ENCODE measurements around the gene DCDC2C.

The DCDC2C gene

DNA sequence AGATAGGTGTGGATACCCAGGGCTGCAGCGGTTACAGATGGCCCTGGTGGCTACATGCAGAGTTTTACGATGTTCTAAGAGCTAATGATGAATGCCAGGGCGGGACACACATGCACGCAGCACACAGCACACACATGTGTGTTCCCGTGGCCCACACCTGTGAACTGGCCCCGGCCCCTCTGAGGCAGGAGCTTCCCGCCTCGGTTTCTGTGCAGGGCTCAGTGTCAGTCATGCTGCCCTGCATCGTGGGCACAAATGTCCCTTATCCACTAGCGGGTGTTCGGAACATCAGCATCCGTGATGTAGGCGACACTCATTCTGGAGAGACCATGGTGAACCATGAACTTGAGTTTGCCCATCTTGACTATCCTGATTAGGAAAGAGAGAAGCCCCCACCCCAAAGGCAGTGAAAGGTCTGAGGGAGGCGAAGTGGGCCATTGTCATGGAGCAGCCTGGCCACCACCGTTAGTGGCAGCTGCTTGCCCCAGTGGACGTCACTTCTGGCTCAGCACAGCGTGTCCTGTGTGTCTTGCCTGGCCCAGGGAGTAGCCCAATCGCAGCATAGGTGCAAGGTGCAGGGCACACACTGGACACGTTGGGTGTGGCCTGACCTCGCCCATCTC lies 43.8 kb downstream of the DCDC2C start:
- no peak for DNase-seq

GRCh38 chr2:3747826-3748225 lies 44.5 kb downstream of the DCDC2C start:
- DNase-seq: no peak

DNA sequence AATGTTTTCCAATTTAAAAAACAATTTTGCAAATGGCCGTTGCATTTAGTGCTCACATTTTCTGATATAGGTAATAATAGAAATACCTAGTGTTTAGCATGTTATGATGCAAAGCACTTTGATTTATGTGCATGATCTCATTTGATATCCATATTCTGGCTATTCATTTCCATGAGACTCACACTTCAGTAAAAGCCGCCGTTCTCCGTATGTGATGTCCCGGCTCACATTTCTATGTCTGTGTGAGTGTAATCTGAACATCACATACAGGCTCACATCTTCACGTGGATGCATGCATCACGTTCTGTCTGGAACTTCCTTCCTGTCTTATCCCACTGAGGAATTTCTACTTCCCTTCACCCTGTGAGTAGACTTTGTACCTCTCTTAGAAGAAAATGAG lies 45.8 kb downstream of the DCDC2C start:
- DNase-seq: no peak

DNA sequence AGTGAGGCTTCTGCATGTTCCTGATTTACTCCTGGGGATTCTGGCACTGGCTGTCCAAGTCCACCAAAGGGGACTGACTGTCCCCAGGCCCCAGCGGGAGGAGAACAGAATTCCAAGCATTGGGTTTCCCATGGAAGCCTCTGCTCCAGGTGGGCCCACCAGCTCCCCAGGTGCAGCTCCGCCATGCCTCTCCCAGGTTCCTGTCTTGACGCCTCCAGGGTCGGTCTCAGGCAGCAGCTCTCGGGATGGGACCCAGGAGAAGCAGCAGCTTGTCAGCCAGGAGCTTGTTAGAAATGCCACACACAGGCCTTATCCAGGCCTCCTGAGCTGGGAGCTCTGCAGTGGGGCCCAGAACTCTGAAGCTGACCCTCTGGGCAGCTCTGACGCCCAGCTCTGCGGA lies 47.9 kb downstream of the DCDC2C start:
- DNase-seq: no peak

DNA sequence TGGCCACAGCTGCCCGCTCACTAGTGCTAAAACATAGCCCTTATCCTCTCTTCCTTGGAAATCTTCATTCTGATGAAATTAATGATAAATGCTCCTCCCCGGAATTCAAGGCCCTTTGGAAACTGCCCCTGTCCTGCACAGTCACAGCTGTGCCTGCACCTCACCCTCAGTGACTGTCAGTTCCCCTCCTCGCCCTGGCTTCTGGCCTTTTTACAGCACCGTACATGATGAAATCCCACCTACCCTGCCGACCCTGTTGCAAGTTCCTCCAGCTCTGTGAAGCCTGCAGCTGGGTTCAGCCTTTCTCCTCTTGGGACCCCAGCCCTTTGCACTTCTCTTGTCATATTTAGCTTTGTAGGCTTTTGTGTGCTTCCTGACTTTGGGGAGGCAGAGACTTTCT lies 48.4 kb downstream of the DCDC2C start:
- no peak for DNase-seq

DNA sequence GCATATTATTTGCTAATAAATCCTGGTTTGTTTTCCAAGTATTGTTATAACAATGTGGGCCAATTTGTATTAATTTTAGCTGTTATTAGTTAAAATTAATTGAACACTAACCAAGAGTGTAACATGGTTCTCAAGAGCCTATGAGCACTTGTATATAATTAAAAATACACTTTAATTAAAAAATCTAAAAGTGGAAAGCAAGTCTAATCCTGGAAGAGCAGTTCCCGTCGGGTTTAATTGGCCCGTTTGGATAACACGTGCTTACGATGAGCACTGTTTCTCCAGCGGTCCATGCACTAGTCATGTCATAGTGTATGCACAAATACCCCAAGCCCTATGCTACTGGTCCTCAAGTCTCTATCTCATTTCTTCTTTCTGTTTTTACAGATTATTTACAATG lies 49.0 kb downstream of the DCDC2C start:
- no peak for DNase-seq

DNA sequence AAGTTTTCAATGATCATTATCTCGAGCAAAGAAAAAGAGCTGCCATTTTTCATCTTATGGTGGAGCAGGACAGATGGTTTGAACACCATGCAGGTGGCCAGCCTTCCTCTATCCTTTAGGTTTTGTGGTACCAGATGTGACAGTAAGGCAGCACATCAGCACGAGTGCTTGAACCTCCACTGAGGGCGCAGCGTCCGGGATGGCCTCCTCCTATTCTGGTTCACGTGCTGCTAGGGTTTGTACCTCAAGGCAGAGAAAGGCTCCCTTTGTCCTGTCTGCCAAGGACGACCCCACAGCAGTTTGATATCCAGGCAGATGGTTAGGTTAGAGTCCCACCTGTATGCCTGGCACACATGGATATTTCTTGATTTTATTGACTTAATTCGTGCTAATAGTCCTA lies 50.2 kb downstream of the DCDC2C start:
- DNase-seq: no peak

DNA sequence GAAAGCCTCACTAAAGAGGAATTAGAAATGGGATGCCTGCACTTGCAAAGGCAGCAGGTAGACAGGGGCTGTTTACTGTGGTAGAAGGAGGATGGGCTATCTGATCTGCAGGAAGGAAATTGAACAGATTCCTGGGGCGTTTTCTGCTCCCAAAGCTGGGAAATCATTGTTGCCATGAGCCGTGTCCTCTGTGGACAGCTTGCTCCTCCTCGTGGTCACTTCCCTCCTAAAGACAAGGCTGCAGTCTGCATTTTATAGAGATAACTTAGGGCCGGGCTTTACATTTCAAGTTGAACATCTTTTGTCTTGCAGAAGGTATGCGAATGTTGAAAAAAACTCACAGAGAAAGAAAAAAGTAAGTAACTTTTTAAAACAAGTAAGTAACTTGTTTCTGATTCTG lies 50.9 kb downstream of the DCDC2C start:
- DNase-seq: no peak

DNA sequence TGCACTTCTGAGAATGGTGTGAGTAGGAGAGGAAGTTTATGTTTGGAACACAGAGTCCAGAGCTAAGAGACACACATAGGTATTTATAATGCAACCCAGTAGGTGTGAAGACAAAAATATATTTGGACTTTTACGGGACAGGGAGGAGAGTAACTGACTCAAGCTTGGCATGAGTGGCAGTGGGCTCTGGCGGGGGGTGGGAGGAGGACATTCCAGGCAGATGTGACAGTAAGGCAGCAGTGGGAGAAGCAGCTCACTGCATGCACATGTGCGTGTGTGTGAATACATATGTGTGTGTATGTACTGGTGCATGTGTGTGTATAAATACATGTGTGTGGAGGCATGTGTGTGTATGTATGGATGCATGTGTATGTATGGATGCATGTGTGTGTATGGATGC lies 51.4 kb downstream of the DCDC2C start:
- DNase-seq: no peak

- DNase-seq: no peak
Measured at GRCh38 chr2:3755277-3755676, 51.9 kb downstream of the DCDC2C start.

DNA sequence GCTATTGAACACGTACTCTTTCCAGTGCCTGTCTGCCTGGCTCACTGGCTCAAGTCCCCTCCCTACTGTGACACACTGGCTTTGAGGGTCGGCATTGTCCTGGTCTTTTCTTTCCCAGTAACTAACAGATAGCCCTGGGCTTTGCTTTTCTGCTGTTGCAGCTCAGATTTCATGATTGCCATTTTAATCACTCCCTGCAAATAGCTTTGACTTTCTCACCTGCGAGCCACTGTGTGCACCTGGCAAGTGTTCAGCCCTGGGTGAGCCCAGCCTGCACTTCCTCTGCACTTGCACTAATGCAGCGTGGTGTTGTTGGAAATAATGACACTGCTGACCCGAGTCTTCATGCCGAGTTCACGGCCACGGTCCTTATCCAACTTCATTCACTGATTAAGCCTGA lies 52.9 kb downstream of the DCDC2C start:
- DNase-seq: no peak

GRCh38 chr2:3758906-3759305 lies 55.5 kb downstream of the DCDC2C start:
- no peak for DNase-seq

DNA sequence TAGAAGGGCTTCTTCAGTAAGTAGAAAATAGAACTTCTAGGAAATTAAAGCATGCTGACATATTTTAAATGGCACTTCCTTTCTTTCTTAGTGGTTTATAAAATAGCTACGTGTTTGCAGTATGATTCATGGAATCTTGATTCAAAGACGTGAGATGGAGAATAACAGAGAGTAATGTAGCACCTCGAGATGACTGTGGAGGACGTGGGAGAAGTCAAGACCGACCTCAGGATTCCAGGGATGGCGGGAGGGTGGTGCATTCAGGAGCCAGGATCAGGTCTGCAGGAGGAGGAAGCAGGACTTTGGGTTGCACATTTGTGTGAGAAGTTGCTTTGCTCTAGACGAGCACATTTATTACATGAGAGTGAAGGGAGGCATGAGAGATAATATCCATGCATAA lies 56.0 kb downstream of the DCDC2C start:
- DNase-seq: no peak

DNA sequence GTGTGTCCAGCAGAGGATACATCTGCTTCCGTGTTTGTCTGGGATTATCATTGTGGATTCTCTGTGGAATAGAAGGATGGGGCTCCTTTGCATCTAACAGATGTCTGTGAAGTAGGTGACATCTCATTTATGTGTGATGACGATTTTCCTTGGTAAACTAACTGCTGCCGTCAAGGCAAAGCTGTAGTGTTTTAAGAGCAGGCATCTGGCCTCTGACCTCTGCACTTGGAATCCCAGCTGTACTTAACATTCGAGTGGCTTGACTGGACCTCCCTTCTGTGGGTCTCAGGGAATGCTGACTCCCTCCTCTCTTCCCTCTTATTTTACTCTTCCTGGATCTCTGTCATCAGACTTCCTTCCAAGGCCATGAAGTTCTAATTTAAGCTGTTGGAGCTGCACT lies 56.4 kb downstream of the DCDC2C start:
- no peak for DNase-seq

GRCh38 chr2:3761272-3761671 lies 57.9 kb downstream of the DCDC2C start:
- no peak for DNase-seq

DNA sequence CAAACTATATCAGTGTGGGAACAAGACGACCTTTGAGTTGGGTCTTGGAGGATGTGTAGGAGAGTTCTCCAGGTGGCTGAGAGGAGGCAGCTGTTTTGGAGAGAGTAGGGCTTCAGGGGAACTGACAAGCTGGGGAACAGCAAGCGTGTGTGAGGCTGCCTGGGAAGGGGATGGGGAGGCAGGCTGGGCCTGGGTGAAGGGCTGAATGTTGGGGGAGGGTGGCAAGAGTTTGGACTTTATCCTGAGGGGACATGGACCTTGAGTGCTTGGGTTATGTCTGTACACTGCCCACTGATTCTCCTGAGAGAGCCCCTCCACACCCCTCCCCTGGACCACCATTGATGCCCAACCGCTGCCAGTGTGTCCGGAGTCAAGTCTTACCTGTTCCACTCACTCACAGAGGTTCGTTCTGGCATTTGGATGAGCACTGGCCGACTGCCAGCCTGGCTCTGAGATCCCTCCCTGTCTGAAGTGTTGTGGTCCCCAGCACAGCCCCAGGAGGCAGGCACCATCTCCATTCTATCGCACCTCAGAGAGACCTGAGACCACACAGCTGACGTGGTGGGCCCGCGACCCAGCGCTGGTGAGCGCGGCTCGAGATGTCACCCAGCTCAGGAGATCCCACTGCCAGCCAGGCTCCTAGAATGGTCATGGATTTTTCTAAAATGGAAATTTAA lies 59.5 kb downstream of the DCDC2C start:
- DNase-seq: no peak

DNA sequence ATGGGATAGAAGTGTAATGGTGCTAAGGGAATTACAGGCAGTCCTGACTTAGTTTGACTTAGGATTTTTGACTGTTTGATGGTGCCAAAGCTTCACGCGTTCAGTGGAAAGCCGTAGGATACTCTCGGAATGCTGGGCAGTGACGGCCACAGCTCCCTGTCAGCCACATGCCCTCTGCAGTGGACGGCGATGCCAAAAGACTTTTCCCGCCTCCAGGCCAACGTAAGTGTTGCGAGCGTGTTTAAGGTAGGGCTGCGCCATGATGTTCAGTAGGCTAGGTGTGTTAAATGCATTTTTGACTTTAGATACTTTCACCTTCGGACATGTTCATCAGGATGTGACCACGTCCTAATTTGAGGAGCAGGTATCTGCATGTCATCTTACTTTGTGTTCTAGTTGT lies 63.4 kb downstream of the DCDC2C start:
- no peak for DNase-seq

DNA sequence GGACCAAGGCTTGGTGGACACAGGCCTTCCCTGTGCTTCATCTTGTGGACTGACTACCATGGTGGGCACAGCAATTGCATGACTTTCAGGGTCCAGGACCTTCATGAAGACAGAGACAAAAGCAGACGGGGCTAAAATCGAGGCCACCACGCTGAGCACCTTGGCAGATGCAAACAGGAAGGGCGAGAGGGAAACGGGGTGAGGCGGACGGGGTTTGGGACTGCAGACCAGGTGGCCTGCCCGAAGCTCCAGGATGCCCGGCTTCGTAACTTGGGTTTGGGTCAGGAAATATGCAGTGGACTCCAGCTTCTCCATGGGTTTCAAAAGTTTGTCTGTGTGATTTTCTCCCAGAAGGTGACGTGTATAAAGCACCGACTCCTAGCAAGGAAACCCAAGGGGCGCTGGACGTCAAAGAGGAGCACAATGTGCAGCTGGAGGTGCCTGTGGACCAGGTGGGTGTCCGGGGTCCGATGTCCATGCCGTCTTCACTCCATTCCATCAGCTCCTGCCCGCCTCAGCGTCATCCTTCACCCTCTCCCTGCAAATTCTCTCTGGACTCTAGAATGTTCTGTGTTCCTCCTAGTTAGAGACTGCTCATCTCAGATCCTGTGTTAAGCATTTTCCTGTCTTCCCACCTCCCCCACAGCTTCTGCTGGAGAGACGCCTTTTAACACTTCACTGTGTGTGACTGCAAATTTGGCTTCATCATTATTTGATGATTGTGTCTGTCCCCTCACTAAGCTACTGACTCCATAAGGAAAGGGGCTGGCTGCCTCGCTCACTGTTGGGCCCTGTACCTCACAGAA lies 65.8 kb downstream of the DCDC2C start:
- no peak for DNase-seq

GRCh38 chr2:3769766-3770165 lies 66.4 kb downstream of the DCDC2C start:
- no peak for DNase-seq

DNA sequence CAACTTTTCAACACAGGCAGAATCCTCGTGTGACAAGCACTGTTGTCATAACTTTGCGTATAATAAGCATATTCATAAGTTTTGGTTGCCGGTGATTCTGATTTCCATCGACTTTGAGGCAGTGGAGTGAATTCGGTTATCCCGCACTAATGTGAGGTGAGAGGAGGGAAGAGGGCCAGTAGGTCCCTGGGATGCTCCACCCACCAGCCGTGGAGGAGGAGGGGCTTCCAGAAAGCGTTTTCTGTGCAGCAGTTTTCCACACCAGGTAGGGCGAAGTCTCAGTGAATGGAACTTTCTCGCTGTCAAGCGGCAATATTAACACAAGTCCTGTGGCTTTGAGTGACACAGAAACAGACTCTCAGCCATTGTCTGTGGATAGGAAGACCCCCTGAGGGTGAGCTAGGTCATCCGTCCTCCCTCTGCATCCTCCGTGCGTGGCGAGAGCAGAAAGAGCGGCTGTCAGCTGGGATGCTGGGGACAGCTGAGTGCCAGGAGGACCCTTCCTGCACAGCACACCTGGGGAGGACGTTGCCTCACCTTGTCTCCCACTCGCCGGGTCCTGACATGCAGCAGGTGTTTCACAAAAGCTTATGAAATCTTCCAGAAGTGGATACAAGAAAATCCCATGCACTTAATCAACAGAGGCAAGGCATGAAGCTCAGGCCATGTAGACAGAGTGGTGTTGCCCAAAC lies 67.5 kb downstream of the DCDC2C start:
- no peak for DNase-seq

- no peak for DNase-seq
Measured at GRCh38 chr2:3771576-3771975, 68.2 kb downstream of the DCDC2C start.

DNA sequence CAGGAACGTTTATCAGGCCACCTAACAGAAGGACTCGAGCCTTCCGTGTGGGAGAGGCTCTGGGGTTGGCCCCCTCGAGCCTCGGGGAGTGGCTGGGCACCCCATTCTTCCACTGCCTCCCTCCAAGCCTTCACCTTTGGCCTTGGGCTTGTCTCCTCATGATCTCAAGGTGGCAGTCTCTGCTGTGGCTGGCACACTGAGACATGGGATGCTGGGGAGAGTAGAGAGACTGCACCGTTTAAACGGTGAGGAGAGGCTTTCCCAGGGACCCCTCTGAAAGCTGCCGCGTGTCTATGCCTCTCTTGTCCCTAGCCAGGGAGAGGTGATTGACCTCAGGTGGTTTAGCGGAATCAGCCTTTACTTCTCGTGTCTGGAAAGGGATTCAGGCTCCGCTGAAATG lies 71.0 kb downstream of the DCDC2C start:
- DNase-seq: no peak

- DNase-seq: no peak
Measured at GRCh38 chr2:3776311-3776710, 72.9 kb downstream of the DCDC2C start.

- no peak for DNase-seq
Measured at GRCh38 chr2:3777966-3778365, 74.6 kb downstream of the DCDC2C start.

All from CD4-positive, alpha-beta T cell treated with Interleukin-17A for 4 hours (primary cell).